Stimulated activated CD4-positive, alpha-beta T cell treated with anti-CD3 and anti-CD28 coated beads, Interleukin-1b, Interleukin-23, amount 100 ng/mL, for 48 hours (primary cell): Measurements from ENCODE around the gene TPSD1.

Experiments used
- DNase-seq: peaks from one replicate; pipeline ENCODE4 v3.0.0-alpha.2; 2020

The TPSD1 gene

GRCh38 chr16:1301562-1301961 lies 45.7 kb downstream of the TPSD1 start:
- DNase-seq: no peak

- no peak for DNase-seq
These were observed 50.0 kb downstream of the TPSD1 start for GRCh38 chr16:1305823-1306222.

GRCh38 chr16:1306334-1306733 lies 50.5 kb downstream of the TPSD1 start:
- DNase-seq: no peak

- DNase-seq: no peak
These were observed 52.4 kb downstream of the TPSD1 start for GRCh38 chr16:1308036-1308976.
